Mesendoderm (in vitro differentiated cells): ENCODE measurements around the gene OBSL1. TPM values are rescaled to one million over a fixed set of nuclear protein-coding genes. Genes with fewer than 3 reads are reported as not detected.

Source experiments
- small RNA-seq: library from polyadenylated mRNA; stranded (forward); fragments of <200 nt; extraction: miRNeasy Mini kit (QIAGEN cat#:217004); gene quantifications from one replicate; pipeline ENCODE3, GENCODE V24; 2013; ENCODE audit not compliant: insufficient read depth

Gene OBSL1

Small RNA genes lying within 50 kb of the gene (small RNA-seq; reads per million reads assigned to genes)
- gene MIR3132 (not detected), gene RN7SKP213 (not detected)
